Measurements from ENCODE around the gene LRRC4C. TPM values are rescaled to one million over a fixed set of nuclear protein-coding genes. Genes with fewer than 3 reads are reported as not detected.

The LRRC4C gene
- total RNA-seq, 1 donor from 2014 or later, result 14.0 TPM

DNA sequence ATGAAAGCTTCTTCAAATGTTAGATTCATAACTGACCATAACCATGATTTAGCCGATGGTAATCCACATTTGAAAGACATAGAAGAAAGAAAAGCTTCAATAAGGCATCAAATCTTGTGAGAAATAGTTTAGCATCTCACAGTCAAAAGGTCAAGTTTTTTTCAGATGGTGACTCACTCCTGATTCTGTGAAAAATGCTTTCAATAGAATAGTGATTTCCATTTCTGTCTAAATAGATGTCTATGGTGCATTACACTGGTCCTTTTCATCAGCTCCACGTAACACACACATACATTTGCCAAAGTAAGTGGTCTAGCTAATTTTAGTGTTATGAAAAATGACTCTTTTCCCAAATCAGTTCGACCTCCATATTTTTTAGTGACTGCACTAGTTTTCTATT lies 139.2 kb downstream of the LRRC4C start:
- no peaks in the 10 kb centered on the region for H3K27me3 Mint-ChIP-seq
- no peak overlapping the region for H3K4me3 Mint-ChIP-seq
- TF ChIP-seq, protein P1, sequence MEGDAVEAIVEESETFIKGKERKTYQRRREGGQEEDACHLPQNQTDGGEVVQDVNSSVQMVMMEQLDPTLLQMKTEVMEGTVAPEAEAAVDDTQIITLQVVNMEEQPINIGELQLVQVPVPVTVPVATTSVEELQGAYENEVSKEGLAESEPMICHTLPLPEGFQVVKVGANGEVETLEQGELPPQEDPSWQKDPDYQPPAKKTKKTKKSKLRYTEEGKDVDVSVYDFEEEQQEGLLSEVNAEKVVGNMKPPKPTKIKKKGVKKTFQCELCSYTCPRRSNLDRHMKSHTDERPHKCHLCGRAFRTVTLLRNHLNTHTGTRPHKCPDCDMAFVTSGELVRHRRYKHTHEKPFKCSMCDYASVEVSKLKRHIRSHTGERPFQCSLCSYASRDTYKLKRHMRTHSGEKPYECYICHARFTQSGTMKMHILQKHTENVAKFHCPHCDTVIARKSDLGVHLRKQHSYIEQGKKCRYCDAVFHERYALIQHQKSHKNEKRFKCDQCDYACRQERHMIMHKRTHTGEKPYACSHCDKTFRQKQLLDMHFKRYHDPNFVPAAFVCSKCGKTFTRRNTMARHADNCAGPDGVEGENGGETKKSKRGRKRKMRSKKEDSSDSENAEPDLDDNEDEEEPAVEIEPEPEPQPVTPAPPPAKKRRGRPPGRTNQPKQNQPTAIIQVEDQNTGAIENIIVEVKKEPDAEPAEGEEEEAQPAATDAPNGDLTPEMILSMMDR (conservative IDR thresholded peaks at IDR 0.05), result no peak
- H3K36me3 Mint-ChIP-seq, result no peaks in the 10 kb centered on the region
- H3K27ac Mint-ChIP-seq, result no peak overlapping the region
- H3K4me1 Mint-ChIP-seq (ENCODE audit: unreplicated experiment), result no peaks in the 10 kb centered on the region
- no peak for DNase-seq (ENCODE audit: extremely low spot score, unreplicated experiment)
- H3K9me3 Mint-ChIP-seq, result no peaks in the 10 kb centered on the region

DNA sequence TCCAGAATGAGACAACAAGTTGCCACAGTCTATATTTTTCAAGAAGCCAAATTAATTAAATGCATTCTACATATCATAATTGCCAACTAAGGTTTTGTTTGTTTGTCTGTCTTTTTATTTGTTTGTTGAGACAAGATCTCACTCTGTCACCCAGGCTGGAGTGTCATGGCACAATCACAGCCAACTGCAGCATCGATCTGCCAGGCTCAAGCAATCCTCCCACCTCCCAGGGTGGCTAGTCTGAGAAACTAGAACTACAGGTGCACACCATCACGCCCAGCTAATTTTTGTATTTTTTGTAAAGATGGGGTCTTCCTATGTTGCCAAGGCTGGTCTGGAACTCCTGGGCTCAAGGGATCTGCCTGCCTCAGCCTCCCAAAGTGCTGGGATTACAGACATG lies 140.0 kb downstream of the LRRC4C start:
- Mint-ChIP-seq H3K9me3 (no peaks in the 10 kb centered on the region), H3K4me1 (ENCODE audit: unreplicated experiment) (no peaks in the 10 kb centered on the region), H3K36me3 (no peaks in the 10 kb centered on the region), H3K27ac (no peak overlapping the region), H3K27me3 (no peaks in the 10 kb centered on the region), H3K4me3 (no peak overlapping the region)
- DNase-seq (ENCODE audit: extremely low spot score, unreplicated experiment), result no peak
- TF ChIP-seq, protein P1 (conservative IDR thresholded peaks at IDR 0.05), result no peak

DNA sequence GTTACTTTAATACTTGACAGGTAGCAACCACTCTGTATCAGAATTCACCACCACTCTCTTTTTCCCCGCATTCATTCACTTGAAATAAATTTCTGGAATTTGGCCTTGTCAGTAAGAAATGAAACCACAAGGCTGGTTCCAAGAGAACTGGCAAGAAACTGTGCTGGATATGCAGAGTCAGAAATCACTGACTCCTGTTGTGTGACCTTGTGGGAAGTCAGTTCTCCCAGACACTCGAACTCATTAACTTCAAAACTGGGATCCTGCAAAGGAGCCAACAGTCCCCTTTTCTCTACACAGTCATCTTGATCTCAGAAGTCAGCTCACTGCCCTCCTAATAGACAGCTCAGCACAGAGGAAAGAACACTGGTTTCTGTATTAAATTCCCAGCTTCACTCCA lies 142.7 kb downstream of the LRRC4C start:
- TF ChIP-seq, protein P1 (conservative IDR thresholded peaks at IDR 0.05), result no peak
- Mint-ChIP-seq H3K27ac (no peak overlapping the region), H3K4me1 (ENCODE audit: unreplicated experiment) (peaks cover 6% of the 10 kb centered on the region), H3K36me3 (no peaks in the 10 kb centered on the region), H3K27me3 (no peaks in the 10 kb centered on the region), H3K9me3 (no peaks in the 10 kb centered on the region), H3K4me3 (no peak overlapping the region)
- no peak for DNase-seq (ENCODE audit: extremely low spot score, unreplicated experiment)

DNA sequence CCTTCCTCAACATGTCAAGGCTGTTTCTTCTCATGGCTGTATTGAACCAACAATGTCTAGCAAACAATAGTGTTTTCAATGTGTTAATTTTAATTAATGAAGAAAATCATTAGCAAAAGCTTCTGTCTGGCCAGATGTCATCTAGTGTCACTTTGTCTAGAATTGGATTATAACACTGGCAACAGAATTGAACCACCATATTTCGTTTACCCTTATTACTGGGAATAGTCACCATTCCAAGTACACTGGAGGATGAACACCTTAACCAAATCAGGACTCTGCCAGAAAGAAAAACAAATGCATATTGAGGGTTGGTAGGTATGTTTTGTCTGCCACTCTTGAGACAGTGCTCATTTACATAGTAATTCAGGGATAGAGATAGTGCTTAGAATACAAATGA lies 146.2 kb downstream of the LRRC4C start:
- no peaks in the 10 kb centered on the region for H3K27me3 Mint-ChIP-seq
- H3K36me3 Mint-ChIP-seq, result no peaks in the 10 kb centered on the region
- DNase-seq (ENCODE audit: extremely low spot score, unreplicated experiment), result no peak
- H3K4me1 Mint-ChIP-seq (ENCODE audit: unreplicated experiment), result peaks cover 7% of the 10 kb centered on the region
- TF ChIP-seq, protein P1 (conservative IDR thresholded peaks at IDR 0.05), result no peak
- H3K9me3 Mint-ChIP-seq, result no peaks in the 10 kb centered on the region
- no peak overlapping the region for H3K27ac Mint-ChIP-seq
- H3K4me3 Mint-ChIP-seq, result no peak overlapping the region

DNA sequence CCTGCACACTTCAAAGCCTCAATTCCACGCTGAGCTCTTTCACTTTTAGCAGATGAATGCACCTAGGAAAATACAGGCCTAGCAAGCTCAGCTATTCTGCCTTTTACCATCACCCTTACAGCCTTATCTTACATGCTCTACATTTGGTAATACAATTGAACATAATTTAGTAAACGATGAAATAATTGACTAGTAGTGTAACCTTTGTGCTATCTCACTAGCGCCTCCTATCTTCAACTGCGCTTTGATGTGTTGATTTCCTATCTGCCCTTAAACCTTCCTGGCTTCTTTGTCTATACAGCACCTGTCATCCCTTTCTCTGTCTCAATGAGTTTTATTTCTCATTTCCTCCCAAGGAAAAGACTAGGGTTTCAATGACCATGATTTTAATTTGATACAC lies 149.7 kb downstream of the LRRC4C start:
- peaks cover 7% of the 10 kb centered on the region for H3K4me1 Mint-ChIP-seq (ENCODE audit: unreplicated experiment)
- no peak for DNase-seq (ENCODE audit: extremely low spot score, unreplicated experiment)
- peaks cover 4% of the 10 kb centered on the region for H3K9me3 Mint-ChIP-seq
- no peak overlapping the region for H3K27ac Mint-ChIP-seq
- TF ChIP-seq, protein P1 (conservative IDR thresholded peaks at IDR 0.05), result peak; percentile 45
- H3K36me3 Mint-ChIP-seq, result no peaks in the 10 kb centered on the region
- H3K27me3 Mint-ChIP-seq, result no peaks in the 10 kb centered on the region
- no peak overlapping the region for H3K4me3 Mint-ChIP-seq

DNA sequence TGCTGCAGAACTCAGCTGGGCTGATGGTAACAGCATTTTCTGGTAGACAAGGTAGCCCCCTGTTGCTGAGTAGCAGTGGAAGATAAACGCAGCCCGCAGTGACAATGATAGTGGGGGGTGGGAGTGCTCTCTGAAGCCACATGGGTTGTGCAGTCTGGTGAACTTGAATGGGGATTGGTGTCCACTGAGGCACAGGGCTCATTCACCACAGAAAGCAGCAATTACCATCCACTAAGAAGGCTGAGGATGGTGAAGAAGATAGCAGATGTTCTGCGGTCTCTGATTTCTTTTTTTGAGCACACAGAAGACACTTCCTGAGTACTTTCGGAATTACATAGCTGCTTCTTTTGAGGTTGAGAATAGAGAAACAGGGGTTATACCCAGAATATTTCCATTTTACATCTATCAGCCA lies 150.3 kb downstream of the LRRC4C start:
- H3K27me3 Mint-ChIP-seq, result no peaks in the 10 kb centered on the region
- no peak for DNase-seq (ENCODE audit: extremely low spot score, unreplicated experiment)
- peaks cover 4% of the 10 kb centered on the region for H3K9me3 Mint-ChIP-seq
- no peaks in the 10 kb centered on the region for H3K36me3 Mint-ChIP-seq
- no peak overlapping the region for H3K27ac Mint-ChIP-seq
- peaks cover 7% of the 10 kb centered on the region for H3K4me1 Mint-ChIP-seq (ENCODE audit: unreplicated experiment)
- H3K4me3 Mint-ChIP-seq, result no peak overlapping the region
- TF ChIP-seq, protein P1 (conservative IDR thresholded peaks at IDR 0.05), result no peak
